ENCODE measurements around the gene LGALSL.

The LGALSL gene

DNA sequence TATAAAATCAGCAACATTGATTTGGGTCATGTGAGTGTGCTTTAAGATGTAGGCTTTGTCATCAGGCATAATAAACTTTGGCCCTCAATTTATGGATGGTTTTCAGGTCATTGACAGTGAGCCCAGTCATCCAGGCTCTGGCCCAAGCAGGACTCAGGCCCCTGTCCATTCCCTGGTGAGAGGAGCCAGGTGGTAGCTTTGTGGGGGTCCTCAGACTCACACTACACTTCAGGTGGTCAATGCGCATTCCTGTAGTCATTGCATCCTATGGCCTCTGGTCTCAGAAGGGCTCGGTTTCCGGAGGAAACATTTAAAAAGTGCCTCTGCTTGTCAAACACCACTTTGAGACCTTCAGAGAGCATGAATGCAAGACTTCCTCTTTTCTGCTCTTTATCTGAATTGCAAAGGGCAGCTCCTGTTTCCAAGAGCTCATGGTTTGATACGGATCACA is 20.2 kb downstream of the LGALSL start:
- no peak for DNase-seq

DNA sequence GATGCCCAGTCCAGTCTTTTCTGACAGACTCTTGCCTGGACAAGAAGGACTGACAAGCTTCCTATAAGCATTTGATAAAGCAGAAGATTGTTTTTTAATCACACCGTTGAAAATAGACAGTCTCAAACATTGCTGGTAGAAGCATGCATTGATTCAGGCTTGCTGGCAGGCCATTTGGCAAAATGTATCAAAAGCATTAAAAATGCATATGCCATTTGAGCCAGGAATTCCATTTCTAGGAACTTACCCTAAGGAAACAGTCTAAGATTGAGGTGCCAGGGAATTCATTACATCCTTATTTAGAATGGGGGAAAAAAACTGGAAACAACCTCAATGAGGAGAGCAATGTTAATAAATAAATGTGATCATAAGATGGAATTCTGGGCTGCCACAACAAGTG is 20.7 kb downstream of the LGALSL start:
- no peak for DNase-seq

DNA sequence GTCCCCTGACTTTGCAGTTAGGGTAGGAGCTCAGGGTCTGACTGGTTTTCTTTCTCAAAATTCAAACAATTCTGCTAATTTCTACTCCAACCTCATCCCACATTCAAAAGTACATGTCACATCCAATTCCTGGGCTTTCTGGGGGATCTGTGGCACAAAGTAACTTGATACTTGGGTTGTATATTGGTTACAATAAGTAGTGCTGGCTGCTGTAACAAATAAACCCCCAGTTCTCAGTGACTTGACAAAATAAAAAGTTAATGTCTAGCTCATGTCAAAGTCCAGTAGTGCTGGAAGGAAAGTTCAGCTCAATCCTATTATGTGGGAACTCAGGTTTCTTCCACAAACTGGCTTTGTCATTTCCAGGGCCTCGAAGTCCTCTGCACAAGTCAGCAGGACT is 23.1 kb downstream of the LGALSL start:
- DNase-seq, result no peak

DNA sequence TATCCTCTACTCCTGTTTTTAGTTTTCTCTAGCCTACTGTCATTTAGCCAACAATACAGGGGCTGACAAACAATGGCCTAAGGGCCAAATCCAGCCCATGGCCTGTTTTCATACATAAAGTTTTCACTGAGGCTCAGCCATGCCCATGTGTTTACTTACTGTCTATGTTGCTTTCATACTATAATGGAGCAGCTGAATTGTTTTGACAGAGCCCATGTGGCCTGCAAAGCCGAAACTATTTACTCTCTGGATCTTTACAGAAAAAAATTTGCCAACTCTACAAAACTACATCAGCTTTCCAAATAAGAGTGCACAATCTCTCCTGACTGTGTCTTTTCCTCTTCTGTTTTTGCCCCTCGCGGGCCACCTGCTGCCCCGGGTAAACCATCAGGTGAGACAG is 24.0 kb downstream of the LGALSL start:
- DNase-seq, result no peak

DNA sequence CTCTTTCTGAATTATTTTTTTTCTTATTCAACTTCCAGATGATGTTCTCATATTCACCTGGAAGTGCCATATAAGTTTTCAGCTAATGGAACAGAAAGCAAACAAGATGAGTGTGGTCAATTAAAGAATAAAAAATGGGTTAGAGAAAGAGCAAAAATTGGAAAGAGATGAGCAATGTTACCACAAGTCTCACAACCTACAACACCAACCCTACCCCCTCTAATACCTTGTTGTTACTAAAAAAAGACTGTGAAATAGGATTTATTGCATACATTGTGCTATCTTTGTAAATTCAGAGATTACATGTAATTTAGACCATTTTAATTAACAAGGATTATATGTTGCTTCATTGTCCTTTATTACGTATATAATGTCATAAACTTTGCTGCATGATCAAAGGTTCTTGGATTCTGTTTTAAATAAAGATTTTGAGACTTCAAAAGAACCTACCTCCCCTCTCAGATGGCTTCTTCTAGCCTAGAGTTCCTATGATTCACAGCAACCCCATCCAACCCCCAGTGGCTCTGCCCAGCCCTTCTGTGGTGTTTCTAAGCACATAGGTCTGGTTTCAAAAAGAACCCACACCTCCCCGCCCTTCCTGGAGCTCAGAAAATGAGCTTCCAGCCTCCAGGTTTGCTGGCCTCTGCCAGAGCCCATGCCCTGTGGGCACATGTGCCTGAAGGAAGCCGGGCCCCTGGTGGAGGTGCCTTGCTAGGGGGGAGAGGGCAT is 24.7 kb downstream of the LGALSL start:
- DNase-seq, result no peak

DNA sequence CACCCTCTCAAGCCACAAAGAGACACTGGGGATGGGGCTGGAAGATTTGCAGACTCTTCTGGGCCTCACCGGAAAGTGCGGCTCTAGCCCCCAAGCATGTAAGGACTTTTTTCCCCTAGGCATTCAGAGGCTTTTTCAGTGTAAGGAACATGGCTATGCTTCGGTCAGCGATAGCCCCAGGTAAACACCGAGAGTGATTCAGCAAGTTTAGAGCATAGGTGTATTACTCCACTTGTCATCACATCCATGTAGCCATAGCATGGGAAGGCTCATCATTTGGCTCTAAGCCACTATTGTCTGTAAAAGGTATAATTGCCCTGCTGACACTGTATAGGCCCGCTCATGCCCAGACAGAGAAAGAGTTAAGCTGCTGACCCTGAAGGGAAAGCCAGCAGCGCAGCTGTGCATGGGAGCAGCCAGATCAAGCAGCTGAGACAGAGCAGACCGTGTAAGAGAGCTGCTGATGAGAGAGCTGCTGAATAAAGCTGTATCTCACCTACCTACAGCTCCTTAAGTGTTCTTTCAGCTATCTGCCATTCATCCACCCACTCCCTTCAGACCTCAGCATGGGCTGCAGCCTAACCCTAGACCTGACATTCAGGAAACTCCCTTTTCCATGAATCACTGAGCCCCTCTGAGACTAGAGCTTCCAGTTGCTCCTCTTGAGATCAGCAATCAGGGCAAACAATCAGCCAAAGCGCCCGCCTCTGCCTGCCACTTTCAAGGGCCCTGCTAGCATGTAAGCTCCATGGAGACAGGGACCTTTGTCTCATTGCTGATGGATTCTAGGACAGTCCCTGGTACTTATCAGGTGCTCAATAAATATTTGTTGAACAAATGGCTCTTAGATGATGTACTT is 25.5 kb downstream of the LGALSL start:
- DNase-seq, result no peak

DNA sequence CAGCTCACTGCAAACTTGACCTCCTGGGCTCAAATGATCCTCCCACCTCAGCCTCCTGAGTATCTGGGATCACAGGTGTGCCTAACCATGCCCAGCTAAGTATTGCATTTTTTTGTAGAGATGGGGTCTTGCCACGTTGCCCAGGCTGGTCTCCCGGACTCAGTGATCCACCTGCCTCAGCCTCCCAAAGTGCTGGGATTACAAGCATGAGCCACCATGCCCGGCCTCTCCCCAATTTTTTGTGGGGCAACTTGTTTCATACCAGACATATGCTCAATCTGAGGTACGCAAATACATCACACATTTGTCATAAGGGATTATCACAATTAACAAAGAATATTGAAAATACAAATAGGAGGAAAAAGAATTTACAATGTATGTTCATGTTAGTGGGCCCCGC is 27.7 kb downstream of the LGALSL start:
- no peak for DNase-seq

DNA sequence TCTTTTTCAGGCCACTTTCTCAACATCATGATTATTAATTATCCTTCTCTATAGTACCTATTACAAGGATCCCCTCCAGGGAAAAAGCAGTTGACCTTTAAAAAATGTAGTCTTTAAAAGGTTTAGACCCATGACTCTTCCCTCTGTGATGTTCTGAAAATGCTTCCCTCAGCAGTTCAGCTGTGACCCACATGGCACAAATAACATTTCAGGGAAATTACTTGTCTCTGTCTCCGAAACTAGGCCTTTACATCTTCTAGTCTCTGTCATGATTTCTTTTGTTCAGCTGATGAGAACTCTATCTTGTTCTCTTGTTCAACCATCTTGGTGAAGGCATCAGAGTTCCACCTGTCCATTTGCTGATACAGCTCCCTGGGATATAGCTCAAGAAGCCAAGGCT is 28.3 kb downstream of the LGALSL start:
- DNase-seq, result no peak

DNA sequence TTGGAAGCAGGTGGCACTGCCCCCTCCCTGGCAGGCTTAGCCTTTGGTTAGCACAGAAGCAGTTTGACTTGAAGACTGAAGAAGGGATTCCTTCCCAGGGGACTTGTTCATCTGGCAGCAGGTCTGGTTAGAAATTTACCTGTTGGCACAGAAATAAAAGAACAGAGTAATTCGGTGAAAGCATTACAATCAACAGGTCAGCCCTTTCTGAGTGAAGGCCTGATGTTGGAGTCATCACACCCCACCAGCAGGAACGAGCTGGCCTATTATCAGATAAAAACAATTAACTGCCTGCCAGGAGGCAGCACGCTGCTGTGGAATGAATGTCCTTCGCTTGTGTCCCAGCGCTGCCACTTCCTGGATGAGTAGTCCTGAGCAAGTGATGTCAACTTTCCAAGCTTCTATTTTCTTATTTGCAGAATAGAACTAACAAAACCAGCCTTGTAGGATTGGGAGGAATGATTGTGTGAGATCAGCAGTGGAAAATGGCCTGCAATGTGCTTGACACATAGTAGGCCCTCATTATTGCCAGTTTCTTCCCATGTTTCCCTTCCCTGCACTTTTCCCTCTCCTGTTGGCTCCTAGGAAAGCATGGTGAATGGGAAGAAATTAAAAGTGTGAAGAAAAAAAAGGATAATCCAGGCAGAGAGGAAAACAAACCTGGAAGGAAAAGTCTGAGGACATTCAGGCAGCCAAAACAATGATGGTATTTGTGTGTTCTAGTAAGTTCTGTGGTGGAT is 29.0 kb downstream of the LGALSL start:
- no peak for DNase-seq

DNA sequence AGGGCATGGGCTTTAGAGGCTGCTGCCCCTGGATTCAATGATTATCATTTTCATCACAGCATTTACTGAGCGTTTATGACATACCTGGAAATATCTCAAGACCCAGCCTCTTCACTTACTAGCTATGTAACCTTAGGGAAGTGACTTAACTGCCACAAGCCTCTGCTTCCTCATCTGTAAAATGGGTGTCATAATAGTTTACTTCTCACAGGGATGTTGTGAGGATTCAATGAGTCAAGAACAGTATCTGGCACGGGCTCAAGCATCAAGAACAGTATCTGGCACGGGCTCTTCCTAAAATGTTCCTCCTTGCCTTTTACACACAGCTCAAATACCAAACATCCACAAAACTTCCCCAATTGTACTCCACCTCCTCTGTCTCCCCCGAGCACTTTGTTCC is 31.4 kb downstream of the LGALSL start:
- DNase-seq, result no peak

DNA sequence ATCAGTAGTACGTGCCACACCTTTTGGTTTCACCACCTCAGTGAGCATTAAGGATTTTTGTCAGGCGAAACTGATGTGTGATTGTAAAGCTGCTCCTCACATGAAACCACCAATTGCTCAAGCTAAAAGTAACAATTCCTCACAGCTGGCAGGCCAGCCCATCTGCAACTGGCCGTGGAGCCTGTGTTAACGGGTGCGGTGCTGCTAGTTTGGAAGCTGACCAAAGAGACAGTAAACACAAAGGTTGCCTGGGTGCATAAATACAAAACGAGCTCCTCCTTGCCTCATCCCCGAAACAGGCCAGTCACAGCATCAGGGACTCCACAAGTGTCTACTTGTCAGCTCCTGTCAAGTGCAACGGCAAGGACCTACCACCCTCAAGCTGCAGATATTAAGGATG is 32.0 kb downstream of the LGALSL start:
- no peak for DNase-seq

DNA sequence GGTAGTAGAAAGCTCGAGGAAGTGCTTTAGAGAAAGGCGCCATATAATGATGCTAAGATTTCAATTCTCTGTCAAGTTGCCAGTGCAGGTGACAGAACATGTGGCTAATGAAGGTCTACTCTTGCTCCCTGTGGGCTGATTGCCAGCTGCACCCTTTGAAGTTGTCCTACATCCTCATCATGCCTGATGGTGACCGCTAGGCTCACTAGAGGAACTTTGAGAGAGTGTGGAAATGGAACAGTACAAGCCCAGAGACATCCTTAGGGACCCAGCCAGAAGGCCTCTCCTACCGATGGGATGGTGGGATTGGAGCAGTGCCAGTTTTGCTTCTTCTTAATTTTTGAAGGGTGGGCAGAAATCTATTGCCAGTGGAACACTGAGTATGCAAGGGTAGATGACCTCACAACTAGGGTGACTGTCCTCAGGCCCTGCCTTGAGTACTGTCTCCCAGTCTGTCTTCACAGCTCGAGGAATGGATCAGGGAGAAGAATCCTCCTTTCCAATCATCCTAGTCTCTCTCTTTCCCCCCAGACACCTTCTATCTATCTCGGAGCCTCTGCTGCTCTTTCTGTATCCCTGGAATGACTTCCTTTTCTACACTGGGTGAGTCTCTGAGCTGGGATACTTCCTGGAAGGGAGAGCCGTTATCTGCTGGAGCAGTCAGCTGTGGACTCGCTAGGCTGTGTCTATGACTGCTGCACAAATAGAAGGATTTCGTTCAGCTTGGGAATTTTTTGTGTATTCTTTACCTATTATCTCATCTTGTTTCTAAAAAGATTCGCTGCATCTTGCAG is 33.5 kb downstream of the LGALSL start:
- DNase-seq, result no peak

DNA sequence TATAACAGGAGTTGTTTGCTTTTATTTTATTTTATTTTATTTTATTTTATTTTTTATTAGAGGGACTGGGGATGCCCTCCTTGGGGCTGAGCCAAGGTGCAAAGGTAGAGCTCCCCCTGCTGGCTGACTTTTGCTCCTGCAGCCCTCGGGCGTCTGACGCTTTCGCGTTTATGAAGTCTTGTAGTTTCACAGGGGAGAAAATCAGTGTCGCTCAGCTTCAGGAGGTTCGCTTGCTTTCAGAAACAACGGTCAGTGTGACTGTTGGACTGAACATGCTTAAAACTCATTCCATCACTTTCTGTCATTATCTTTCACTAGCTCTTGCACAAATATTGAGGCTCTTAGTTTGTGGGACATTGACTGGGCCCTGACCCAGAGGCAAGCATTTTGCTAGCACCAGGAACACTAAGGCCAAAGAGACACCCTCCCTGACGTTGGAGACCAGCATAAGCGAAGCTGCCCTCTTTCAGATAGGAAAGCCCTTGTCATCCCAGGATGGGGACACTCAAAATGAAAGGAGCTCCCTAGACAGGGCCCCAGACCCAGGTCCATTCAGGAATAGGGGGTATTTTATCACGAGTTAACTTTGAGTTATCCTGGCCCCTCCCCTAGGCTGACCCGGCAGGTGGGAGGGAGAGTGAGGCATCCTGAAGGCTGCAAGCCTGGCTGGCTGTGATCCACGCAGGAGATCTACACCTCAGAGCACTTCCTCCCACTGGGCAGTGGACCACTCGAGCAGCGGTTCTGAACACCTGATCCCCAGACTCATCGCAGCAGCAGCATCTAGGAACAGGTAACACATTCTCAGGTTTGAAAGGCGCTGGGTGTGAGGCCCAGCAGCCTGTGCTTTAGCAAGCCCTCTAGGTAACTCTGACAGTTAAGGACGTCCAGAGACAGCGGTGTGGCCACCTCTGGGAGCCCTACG is 34.4 kb downstream of the LGALSL start:
- peak; percentile 81 for DNase-seq

DNA sequence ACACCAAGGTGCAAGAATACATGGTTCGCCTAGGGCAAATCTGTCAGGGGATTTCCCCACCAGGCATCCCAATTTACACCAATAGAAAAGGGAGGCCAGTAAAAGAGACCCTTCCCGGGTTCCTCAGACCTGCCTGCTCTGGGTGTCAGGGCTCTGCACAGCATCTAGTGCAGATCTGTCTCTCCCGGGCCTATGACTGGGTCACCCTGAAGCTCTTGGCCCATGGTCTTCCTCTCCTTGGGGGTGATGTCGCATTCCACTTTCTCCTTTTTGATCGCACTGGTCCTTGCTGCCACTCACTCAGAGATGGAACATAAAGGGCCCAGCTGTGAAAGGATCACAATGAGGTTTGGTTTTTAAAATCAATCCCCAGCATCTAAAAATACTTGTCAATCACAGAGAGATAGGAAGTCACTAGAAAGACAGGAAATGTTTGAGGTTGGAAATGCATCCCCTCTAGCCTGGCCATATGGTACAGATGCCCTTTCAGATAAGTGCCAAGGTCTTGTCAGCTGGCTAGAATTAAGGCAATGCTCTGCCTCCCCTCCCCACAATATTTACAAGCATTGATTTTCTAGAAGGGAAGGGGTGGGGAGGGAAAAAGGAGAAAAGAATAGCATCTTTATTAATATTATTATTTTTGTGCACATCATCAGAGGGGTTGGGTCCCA is 35.3 kb downstream of the LGALSL start:
- no peak for DNase-seq

DNA sequence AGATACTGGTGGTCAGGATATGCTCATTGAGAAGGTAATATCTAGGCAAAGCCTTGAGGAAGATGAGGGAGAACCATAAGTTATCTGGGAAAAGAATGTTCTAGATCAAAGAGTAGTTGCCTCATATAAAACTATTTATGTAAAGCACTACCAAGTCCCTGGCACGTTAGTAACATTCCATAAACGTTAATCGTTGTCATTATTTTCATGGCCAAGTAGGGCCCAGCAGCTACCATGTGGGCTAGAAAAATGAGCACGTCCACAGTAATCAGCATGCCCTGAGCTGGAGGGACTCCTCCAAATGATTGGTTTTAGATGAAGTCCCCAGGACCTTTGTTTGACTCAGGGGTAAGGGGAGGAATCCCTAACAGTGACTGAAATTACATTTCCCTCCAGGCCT is 37.5 kb downstream of the LGALSL start:
- no peak for DNase-seq

DNA sequence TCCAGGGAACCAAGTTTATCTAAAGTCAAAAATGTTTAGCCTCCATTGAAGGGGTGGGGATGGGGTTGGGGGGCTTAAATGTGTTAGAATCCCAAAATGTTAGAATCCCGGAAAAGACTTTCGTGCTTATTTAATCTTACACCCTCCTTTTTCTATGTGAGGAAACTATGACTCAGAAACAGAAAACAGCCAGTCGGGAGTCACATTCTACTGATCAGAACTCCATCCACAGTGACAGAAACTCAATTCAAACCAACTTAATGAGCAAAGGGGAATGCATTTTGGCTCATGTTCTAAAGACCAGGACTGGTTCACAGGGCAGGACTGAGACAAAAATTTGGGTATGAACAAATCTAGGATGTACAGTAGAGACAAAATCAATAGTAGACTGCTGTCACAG is 38.3 kb downstream of the LGALSL start:
- no peak for DNase-seq

DNA sequence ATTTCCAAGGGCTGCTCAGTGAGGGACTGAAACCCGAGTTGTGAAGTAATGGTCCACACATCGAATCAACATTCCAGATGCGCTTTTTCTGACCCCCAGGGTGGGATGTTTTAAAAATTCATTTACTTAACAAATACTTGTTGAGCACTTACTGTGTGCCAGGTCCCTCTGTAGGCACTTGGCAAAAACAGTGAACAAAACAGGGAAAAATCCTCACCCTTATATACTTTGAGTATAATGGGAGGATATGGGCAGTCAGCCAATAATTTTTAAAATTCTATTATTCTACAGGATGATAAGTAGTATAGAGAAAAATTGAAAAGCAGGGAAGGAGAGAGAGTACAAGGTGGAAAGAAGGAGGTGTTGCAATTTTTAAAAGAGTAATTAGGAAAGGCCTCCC is 38.9 kb downstream of the LGALSL start:
- DNase-seq, result no peak

DNA sequence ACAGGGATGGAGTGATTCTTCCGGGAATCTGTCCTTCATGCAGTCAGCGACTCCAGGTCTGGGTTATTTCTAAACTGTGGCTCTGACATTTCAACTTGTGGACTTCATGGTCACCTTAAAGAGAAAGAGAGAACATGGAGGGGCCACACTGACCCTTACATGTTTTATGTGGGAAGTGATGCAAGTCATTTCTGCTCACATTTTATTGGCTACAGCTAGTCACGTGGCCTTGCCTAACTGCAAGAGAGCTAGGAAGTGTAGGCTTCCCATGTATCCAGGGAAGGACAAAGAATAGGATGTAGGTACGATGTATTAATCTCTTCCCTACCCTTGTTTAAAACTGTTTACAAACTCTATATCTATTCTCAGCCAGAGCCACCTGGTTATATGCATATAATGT is 39.8 kb downstream of the LGALSL start:
- DNase-seq, result no peak

DNA sequence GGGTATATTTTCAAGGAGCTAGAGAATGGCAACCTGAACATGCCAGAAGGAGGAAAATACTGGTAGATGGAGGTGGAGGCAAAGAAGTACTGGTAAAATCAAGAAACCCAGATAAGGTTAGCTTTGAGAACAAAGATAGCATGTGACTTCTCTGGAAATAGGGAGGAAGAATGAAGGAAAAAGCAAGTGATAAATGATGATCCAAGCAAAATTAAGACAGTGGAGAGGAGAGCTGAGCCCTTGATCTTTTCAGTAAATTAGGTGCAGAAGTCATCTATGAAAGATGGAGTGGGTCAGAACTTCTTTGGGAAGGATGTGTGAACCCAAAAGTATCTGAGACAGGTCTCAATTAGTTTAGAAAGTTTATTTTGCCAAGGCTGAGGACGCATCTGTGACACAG is 44.5 kb downstream of the LGALSL start:
- no peak for DNase-seq

DNA sequence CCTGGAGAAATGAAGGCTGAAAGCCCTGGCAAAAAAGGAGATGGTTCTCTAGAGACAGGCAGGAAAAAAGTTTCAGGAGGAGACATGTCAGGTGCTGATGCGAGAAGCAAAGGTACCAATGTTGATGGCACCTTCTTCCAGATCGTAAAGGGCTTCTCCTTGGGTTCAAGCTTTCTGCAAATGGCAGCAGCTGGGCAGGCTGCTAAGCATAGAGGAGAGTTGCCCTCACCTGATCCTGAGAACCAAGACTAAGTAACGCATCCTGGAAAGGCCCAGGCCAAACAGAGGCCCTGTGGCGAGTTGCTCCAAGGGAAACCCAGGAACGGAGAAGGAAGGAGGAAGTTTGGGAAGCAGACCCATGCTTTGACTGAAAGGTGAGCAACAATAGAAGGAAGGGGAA is 46.6 kb downstream of the LGALSL start:
- DNase-seq, result no peak

DNA sequence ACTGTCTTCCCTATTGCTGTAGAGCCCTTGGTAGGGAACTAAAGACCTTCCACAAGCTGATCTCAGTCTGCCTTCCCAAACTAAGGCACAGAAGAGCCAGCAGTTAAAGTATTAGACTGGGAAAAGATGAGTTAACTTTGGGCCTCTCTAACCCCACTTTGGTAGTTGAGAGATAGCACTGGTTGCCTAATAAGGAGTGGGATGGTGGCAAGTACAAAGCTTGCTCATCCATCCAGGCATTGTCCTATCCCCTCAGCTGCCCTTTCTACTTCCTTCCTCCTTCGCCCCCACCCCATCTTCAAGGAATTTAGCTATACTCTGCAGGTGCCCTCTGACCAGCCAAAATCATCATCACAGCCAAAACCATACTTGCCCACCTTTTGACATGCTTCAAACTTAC is 48.0 kb downstream of the LGALSL start:
- DNase-seq, result no peak
